Measurements from ENCODE around the gene ZNF775. TPM values are rescaled to one million over a fixed set of nuclear protein-coding genes. Genes with fewer than 3 reads are reported as not detected.
A peak's percentile ranks its signal among the peaks of the same experiment; 100 is the strongest.

ZNF775 gene
- total and polyA plus RNA-seq, 5 donors = 4.5 to 6.5 (median 5.7) TPM

DNA sequence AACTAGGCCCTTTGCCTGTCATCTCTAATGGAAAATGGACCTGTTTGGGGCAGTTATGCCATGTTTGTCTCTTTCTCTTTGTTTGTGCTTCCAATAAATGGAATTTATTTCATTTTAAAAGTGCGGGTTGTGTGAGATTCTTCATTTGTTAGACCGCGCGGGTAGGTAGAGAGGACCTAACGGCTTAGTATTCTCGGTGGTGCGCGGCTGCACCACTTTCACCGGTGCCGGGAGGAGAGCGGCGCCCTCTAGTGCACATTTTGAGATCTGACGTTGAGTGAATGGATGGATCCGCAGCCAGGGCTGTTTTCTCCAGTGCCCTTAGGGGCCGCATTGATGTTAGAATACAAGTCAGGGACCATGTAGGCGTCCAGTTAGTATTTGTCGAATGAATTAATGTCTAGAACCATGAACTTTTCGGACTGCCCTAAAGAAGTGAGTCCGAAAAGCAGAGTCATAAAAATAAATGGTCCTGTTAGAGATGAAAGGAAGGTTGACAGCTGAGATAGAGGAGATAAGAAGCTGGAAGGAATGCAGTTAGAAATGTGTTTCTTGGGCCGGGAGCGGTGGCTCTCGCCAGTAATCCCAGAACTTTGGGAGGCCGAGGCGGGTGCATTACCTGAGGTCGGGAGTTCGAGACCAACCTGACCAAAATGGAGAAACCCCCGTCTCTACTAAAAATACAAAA lies 42.0 kb downstream of the ZNF775 start:
- Histone ChIP-seq H3K4me1 (ENCODE audit: control insufficient read depth, insufficient read depth, low read length) (no peaks in the 10 kb centered on the region), H3K9me3 (ENCODE audit: control insufficient read depth, low read length) (no peaks in the 10 kb centered on the region), H3K27ac (ENCODE audit: low read length) (no peak overlapping the region), H3K27me3 (ENCODE audit: control insufficient read depth, insufficient read depth) (no peaks in the 10 kb centered on the region), H3K4me3 (ENCODE audit: low read length) (no peak overlapping the region)
- DNase-seq (peak; percentile 83 to 93 (median 87)), ATAC-seq (peak; percentile 94 to 96)
- intact Hi-C loops (cut with DNase I) = loop anchor here in 3 of 4 donors (2.0 to 5.0 kb wide), 2 partner anchors 64 to 134 kb away; no protein-coding TSS in a partner anchor
- WGBS = 17% methylated on average over 27 of the region's 27 CpGs

DNA sequence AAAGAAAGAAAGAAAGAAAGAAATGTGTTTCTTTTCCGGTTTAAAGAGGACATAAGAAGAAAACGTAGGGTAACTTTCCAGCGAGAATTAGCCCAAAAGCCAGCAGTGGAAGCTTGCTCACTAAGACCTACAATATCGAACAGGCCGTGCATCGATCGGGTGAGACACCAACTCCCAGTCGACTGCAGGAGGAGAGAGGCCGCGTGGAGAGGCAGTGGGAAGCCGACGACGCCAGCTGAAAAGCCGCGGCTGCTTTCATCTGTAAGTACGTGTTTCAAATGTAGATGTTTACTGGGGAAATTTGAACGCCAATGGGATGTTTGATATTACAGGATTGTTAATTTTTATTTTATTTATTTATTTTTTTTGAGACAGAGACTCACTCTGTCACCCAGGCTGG lies 42.7 kb downstream of the ZNF775 start:
- Histone ChIP-seq H3K27ac (ENCODE audit: low read length) (no peak overlapping the region), H3K9me3 (ENCODE audit: control insufficient read depth, low read length) (no peaks in the 10 kb centered on the region), H3K27me3 (ENCODE audit: control insufficient read depth, insufficient read depth) (no peaks in the 10 kb centered on the region), H3K4me1 (ENCODE audit: control insufficient read depth, insufficient read depth, low read length) (no peaks in the 10 kb centered on the region), H3K4me3 (ENCODE audit: low read length) (no peak overlapping the region)
- no peak for ATAC-seq
- no peak for DNase-seq
- WGBS = 81% methylated on average over 17 of the region's 17 CpGs
- intact Hi-C loops (cut with DNase I) = loop anchor here in 3 of 4 donors (2.0 to 5.0 kb wide), 2 partner anchors 65 to 135 kb away; no protein-coding TSS in a partner anchor

DNA sequence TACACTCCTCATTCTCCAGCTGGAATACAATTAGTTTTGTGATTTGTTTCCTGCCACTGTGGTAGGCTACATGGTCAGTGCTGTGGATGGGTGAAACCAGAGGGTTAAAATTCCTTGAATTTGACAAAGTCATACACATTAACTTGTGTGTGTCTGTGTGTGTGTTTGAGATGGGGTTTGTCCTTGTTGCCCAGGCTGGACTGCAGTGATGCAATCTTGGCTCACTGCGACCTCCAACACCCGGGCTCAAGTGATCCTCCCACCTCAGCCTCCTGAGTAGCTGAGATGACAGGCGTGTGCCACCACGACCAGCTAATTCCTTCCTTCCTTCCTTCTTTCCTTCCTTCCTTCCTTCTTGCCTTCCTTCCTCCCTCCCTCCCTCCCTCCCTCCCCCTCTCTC lies 46.5 kb downstream of the ZNF775 start:
- no peak for ATAC-seq
- no peaks in the 10 kb centered on the region for H3K4me1 ChIP-seq (ENCODE audit: control insufficient read depth, insufficient read depth, low read length)
- H3K27ac ChIP-seq (ENCODE audit: low read length) = no peak overlapping the region
- H3K27me3 ChIP-seq (ENCODE audit: control insufficient read depth, insufficient read depth) = no peaks in the 10 kb centered on the region
- DNase-seq = no peak
- H3K4me3 ChIP-seq (ENCODE audit: low read length) = no peak overlapping the region
- intact Hi-C loops (cut with DNase I) = no loop called here
- no peaks in the 10 kb centered on the region for H3K9me3 ChIP-seq (ENCODE audit: control insufficient read depth, low read length)
- WGBS = 60% methylated on average over 4 of the region's 4 CpGs

DNA sequence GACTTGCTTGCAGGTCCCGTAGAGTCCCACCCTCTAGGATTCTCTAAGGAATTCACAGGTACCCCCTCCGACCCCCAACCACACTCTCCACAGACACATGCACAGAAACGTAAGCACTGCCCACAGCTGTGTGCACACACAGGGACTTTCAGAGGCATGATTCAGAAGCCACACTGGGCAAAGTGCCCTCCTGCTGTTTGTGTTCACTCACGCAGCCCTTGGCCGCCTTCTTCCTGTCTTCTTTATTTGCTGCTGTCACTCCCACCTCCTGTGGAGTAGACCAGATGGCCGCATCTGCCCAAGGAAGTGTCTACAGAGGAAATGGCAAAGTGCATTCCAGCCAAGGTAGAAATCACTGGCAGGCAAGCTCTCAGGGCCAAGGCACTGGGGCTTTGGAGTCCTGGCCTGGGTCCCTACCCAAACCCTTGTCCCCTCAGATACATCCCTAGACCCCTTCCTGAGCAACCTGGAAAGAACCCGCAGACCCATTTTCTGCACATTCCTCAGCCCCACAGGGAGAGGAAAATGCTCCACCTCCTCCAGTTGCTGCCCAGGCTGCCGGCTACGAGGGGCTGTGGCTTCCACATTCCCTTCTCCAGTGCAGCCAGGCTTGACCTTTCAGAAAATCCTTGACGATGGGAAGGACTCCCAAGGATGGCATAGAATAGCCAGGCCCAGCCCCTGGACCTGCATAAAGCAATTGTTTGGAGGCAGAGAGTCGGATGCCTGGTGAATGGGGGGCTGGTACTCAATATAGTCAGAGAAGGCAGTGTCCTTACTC lies 49.7 kb downstream of the ZNF775 start:
- WGBS = 44% methylated on average over 11 of the region's 11 CpGs
- no peak overlapping the region for H3K4me3 ChIP-seq (ENCODE audit: low read length)
- no peaks in the 10 kb centered on the region for H3K4me1 ChIP-seq (ENCODE audit: control insufficient read depth, insufficient read depth, low read length)
- no peaks in the 10 kb centered on the region for H3K9me3 ChIP-seq (ENCODE audit: control insufficient read depth, low read length)
- no peaks in the 10 kb centered on the region for H3K27me3 ChIP-seq (ENCODE audit: control insufficient read depth, insufficient read depth)
- no peak for ATAC-seq
- intact Hi-C loops (cut with DNase I) = no loop called here
- DNase-seq = peak in 1 of 3 donors; percentile 38
- H3K27ac ChIP-seq (ENCODE audit: low read length) = no peak overlapping the region

- Histone ChIP-seq H3K4me3 (ENCODE audit: low read length) (no peak overlapping the region), H3K27ac (ENCODE audit: low read length) (no peak overlapping the region), H3K4me1 (ENCODE audit: control insufficient read depth, insufficient read depth, low read length) (no peaks in the 10 kb centered on the region), H3K9me3 (ENCODE audit: control insufficient read depth, low read length) (no peaks in the 10 kb centered on the region), H3K27me3 (ENCODE audit: control insufficient read depth, insufficient read depth) (no peaks in the 10 kb centered on the region)
- intact Hi-C loops (cut with DNase I) = no loop called here
- no peak for ATAC-seq
- WGBS = 78% methylated on average over 8 of the region's 8 CpGs
- no peak for DNase-seq
These were observed 50.6 kb downstream of the ZNF775 start for GRCh38 chr7:150429699-150430098.

- intact Hi-C loops (cut with DNase I) = no loop called here
- ATAC-seq (no peak), DNase-seq (no peak)
- Histone ChIP-seq H3K27ac (ENCODE audit: low read length) (no peak overlapping the region), H3K4me3 (ENCODE audit: low read length) (no peak overlapping the region), H3K27me3 (ENCODE audit: control insufficient read depth, insufficient read depth) (no peaks in the 10 kb centered on the region), H3K4me1 (ENCODE audit: control insufficient read depth, insufficient read depth, low read length) (no peaks in the 10 kb centered on the region), H3K9me3 (ENCODE audit: control insufficient read depth, low read length) (no peaks in the 10 kb centered on the region)
- WGBS = 86% methylated on average over 14 of the region's 14 CpGs
These were observed 51.4 kb downstream of the ZNF775 start for GRCh38 chr7:150430465-150431085.

DNA sequence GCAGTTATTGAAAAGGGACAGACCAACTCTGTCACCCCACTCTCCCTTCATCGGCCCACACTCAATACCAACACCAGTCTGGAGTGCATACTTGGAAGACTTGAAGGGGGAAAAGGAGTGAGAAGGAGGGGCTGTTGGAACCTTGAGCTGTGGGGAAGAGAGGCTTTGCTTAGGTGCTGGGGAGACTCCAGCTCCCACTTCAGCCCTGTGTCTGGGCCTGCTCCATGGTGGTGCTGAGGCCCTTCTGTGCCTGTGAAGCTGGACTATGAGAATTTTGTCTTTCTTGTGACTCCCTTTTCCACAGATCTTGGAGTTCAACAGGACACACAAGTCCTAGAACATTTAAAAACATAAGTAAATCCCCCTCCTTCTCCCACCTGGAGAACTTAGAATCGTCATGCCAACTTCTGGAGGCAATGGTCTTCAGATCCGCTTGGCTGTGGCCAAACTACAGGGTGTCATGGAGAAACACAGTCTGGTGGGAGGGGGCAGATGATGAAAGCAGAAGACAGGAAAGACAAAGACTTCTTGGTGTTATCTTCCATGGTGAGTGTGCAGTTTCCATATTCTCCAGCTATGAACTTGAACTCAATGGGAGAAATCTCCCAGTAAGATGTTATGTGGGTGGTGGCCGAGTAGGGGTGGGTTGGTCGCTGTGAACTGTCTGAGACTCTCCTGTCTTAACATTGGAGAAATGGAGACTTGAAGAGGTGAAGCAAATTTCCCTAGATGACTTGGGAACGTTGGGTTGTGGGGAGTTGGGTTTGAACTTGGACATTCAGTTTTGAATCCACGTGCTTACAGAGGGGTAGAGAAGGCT lies 52.9 kb downstream of the ZNF775 start:
- Histone ChIP-seq H3K4me1 (ENCODE audit: control insufficient read depth, insufficient read depth, low read length) (no peaks in the 10 kb centered on the region), H3K4me3 (ENCODE audit: low read length) (no peak overlapping the region), H3K9me3 (ENCODE audit: control insufficient read depth, low read length) (no peaks in the 10 kb centered on the region), H3K27ac (ENCODE audit: low read length) (no peak overlapping the region), H3K27me3 (ENCODE audit: control insufficient read depth, insufficient read depth) (no peaks in the 10 kb centered on the region)
- intact Hi-C loops (cut with DNase I) = no loop called here
- DNase-seq (no peak), ATAC-seq (no peak)
- 88% methylated on average over 7 of the region's 7 CpGs for WGBS

DNA sequence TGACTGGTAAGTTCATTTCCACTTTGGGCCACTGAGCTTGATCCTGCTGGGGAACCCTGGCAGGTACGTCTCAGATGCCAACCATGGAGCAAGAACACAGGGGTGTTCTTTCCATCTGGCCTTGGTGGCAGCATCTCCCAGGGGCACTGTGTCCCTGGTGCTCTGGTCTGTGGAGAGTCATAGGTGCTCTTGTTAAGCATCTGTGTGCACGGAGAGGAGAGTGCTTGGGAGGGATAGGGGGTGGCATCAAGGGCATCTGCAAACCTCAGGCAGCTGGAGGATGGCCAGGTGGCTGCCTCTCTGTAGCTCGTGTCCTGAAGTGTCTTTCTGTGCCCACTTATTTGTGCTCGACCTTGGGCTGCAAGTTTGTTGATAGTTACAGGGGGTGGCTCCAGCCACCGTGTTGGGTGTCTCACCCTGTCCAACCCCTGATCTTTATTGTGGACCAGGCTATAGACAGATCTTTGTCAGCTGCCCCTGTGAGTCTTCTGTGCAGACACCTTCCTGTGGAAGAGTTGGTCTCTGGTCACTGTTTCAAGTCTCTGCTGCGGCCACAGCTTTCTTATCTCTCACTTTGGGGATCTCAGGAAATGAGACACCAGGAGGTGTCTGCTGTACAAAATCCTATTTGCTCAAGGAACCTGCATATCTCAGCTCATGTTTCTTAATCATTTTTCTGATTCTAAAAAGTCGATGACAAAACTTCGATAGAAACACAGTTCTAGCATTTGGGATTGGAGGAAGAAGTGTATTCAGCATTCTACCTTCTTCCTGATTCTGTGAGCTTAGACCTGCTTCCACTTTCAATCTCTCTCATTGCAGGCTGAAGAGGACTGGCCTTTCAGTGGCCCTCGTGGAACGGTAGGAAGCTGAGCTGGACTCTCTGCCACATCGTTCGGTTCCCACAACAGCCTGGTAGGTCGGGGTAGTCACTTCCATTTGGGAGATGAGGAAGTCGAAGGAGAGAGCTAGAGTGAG lies 54.1 kb downstream of the ZNF775 start:
- Histone ChIP-seq H3K4me3 (ENCODE audit: low read length) (no peak overlapping the region), H3K27ac (ENCODE audit: low read length) (no peak overlapping the region), H3K4me1 (ENCODE audit: control insufficient read depth, insufficient read depth, low read length) (no peaks in the 10 kb centered on the region), H3K27me3 (ENCODE audit: control insufficient read depth, insufficient read depth) (no peaks in the 10 kb centered on the region), H3K9me3 (ENCODE audit: control insufficient read depth, low read length) (no peaks in the 10 kb centered on the region)
- no peak for DNase-seq
- intact Hi-C loops (cut with DNase I) = no loop called here
- 63% methylated on average over 14 of the region's 14 CpGs for WGBS
- peak; percentile 27 to 33 for ATAC-seq

DNA sequence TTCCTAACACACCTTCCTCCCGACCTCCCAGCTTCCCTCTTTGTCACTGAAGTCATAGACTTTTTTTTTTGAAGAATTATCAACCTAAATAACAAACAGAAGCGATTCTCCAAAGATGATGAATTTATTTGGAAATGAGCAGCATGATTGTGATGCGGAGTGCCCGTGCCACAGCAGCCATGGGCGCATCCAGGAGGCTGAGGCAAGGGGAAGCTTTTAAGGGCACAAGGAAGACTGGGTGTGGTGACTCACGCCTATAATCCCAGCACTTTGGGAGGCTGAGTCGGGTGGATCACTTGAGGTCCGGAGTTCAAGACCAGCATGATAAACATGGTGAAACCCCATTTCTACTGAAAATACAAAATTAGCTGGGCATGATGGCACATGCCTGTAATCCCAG lies 55.1 kb downstream of the ZNF775 start:
- H3K4me1 ChIP-seq (ENCODE audit: control insufficient read depth, insufficient read depth, low read length) = no peaks in the 10 kb centered on the region
- no peak overlapping the region for H3K4me3 ChIP-seq (ENCODE audit: low read length)
- no peaks in the 10 kb centered on the region for H3K27me3 ChIP-seq (ENCODE audit: control insufficient read depth, insufficient read depth)
- no peak overlapping the region for H3K27ac ChIP-seq (ENCODE audit: low read length)
- DNase-seq (no peak), ATAC-seq (no peak)
- 81% methylated on average over 8 of the region's 8 CpGs for WGBS
- H3K9me3 ChIP-seq (ENCODE audit: control insufficient read depth, low read length) = no peaks in the 10 kb centered on the region
- intact Hi-C loops (cut with DNase I) = no loop called here

GRCh38 chr7:150435047-150435389 lies 55.9 kb downstream of the ZNF775 start:
- H3K27me3 ChIP-seq (ENCODE audit: control insufficient read depth, insufficient read depth) = no peaks in the 10 kb centered on the region
- no peak overlapping the region for H3K27ac ChIP-seq (ENCODE audit: low read length)
- H3K4me3 ChIP-seq (ENCODE audit: low read length) = no peak overlapping the region
- no peak for DNase-seq
- no peaks in the 10 kb centered on the region for H3K4me1 ChIP-seq (ENCODE audit: control insufficient read depth, insufficient read depth, low read length)
- no peaks in the 10 kb centered on the region for H3K9me3 ChIP-seq (ENCODE audit: control insufficient read depth, low read length)
- no peak for ATAC-seq
- intact Hi-C loops (cut with DNase I) = no loop called here
- 80% methylated on average over 4 of the region's 4 CpGs for WGBS

All from right cardiac atrium (tissue), 5 donors.